Astrocyte (in vitro differentiated cells and primary cell): ENCODE measurements around the gene SURF4. TPM values are rescaled to one million over a fixed set of nuclear protein-coding genes. Genes with fewer than 3 reads are reported as not detected.
"Not testable (repeated sequence)": the region's sequence is repeated elsewhere in the genome, so short reads cannot be mapped to it uniquely, and the experiment has no call there.

Experiments used
- DNase-seq: peaks from one replicate; pipeline ENCODE4 v3.0.0-alpha.2; 2010; ENCODE audit warnings: low read depth
- FAIRE-seq: peaks from 2 replicates; lab custom pipeline; 2011; peaks lifted over from hg19 to GRCh38; lab: Jason Lieb, UNC
- H2AFZ ChIP-seq: 2 replicates; pipeline ENCODE4 v1.6.0; 2012; ENCODE audit warnings: low read depth, low read length, inconsistent platforms
- H3K27ac ChIP-seq: 2 replicates; pipeline ENCODE4 v1.5.1; 2011; ENCODE audit warnings: low read depth, low read length, inconsistent platforms
- H3K27me3 ChIP-seq: 2 replicates; pipeline ENCODE4 v1.6.0; 2011; ENCODE audit warnings: low read length, inconsistent platforms; ENCODE audit not compliant: insufficient read depth
- H3K36me3 ChIP-seq: 2 replicates; pipeline ENCODE4 v1.5.1; 2011; ENCODE audit warnings: low read length, inconsistent platforms; ENCODE audit not compliant: insufficient read depth
- H3K4me1 ChIP-seq: 2 replicates; pipeline ENCODE4 v1.5.1; 2011; ENCODE audit warnings: low read length, inconsistent platforms; ENCODE audit not compliant: insufficient read depth
- H3K4me2 ChIP-seq: 2 replicates; pipeline ENCODE4 v1.6.0; 2012; ENCODE audit warnings: low read length, inconsistent platforms
- H3K4me3 ChIP-seq: 2 replicates; pipeline ENCODE4 v1.5.1; 2011; ENCODE audit warnings: low read depth, mild to moderate bottlenecking, low read length, inconsistent platforms; ENCODE audit not compliant: insufficient read depth
- H3K79me2 ChIP-seq: 2 replicates; pipeline ENCODE4 v1.6.0; 2012; ENCODE audit warnings: mild to moderate bottlenecking, low read length, inconsistent platforms; ENCODE audit not compliant: insufficient read depth
- H3K9ac ChIP-seq: 2 replicates; pipeline ENCODE4 v1.6.0; 2012; ENCODE audit warnings: mild to moderate bottlenecking, low read length, inconsistent platforms
- H3K9me3 ChIP-seq: 2 replicates; pipeline ENCODE4 v1.5.1; 2012; ENCODE audit warnings: low read depth, mild to moderate bottlenecking, low read length, inconsistent platforms; ENCODE audit not compliant: insufficient read depth
- H4K20me1 ChIP-seq: 2 replicates; pipeline ENCODE4 v1.6.0; 2012; ENCODE audit warnings: low read length, inconsistent platforms; ENCODE audit not compliant: insufficient read depth
- H3K27ac Mint-ChIP-seq: one replicate; pipeline ENCODE4 v1.8.0; 2021; ENCODE audit warnings: mild to moderate bottlenecking, mixed read lengths; ENCODE audit not compliant: unreplicated experiment
- H3K27me3 Mint-ChIP-seq: one replicate; pipeline ENCODE4 v1.8.0; 2021; ENCODE audit warnings: low read depth, mixed read lengths; ENCODE audit not compliant: unreplicated experiment
- H3K36me3 Mint-ChIP-seq: one replicate; pipeline ENCODE4 v1.8.0; 2021; ENCODE audit warnings: low read depth, mixed read lengths; ENCODE audit not compliant: unreplicated experiment
- H3K4me1 Mint-ChIP-seq: one replicate; pipeline ENCODE4 v1.8.0; 2021; ENCODE audit warnings: low read depth, mixed read lengths; ENCODE audit not compliant: unreplicated experiment
- H3K4me3 Mint-ChIP-seq: one replicate; pipeline ENCODE4 v1.8.0; 2021; ENCODE audit warnings: mild to moderate bottlenecking, moderate library complexity, mixed read lengths; ENCODE audit not compliant: unreplicated experiment
- H3K9me3 Mint-ChIP-seq: one replicate; pipeline ENCODE4 v1.8.0; 2021; ENCODE audit warnings: mild to moderate bottlenecking, mixed read lengths; ENCODE audit not compliant: unreplicated experiment
- EZH2 ChIP-seq: IDR thresholded peaks from 2 replicates; pipeline ENCODE4 v1.6.1; 2012; ENCODE audit warnings: mild to moderate bottlenecking, low read length, inconsistent platforms; ENCODE audit not compliant: insufficient read depth
- total RNA-seq: library from RNA; stranded (reverse); gene quantifications from 2 replicates; pipeline ENCODE4 v1.2.1, GENCODE V29; 2021
- TF ChIP-seq, protein P1 (sequence below): IDR thresholded peaks from 2 replicates; pipeline ENCODE4 v1.5.1; 2011; ENCODE audit warnings: low read depth, mild to moderate bottlenecking, inconsistent platforms, low read length, moderate library complexity; ENCODE audit not compliant: insufficient read depth

SURF4 gene
- total RNA-seq, 1 donor from 2014 or later, result 338 TPM

- Histone ChIP-seq H3K27me3 (no peaks in the 10 kb centered on the region), H3K79me2 (no peaks in the 10 kb centered on the region), H4K20me1 (no peaks in the 10 kb centered on the region), H3K27ac (no peak overlapping the region), H2AFZ (no peak overlapping the region), H3K4me1 (no peaks in the 10 kb centered on the region), H3K9ac (no peak overlapping the region), H3K4me2 (no peak overlapping the region), H3K36me3 (no peaks in the 10 kb centered on the region), H3K4me3 (no peak overlapping the region), H3K9me3 (no peaks in the 10 kb centered on the region)
- H3K4me3 Mint-ChIP-seq, result no peak overlapping the region
- FAIRE-seq (no peak), DNase-seq (no peak)
- H3K27ac Mint-ChIP-seq, result no peak overlapping the region
- peaks cover 14% of the 10 kb centered on the region for H3K36me3 Mint-ChIP-seq
- H3K4me1 Mint-ChIP-seq, result no peaks in the 10 kb centered on the region
- H3K27me3 Mint-ChIP-seq, result peaks cover 27% of the 10 kb centered on the region
- H3K9me3 Mint-ChIP-seq, result peaks cover 14% of the 10 kb centered on the region
- no peak for TF ChIP-seq EZH2
- TF ChIP-seq, protein P1, sequence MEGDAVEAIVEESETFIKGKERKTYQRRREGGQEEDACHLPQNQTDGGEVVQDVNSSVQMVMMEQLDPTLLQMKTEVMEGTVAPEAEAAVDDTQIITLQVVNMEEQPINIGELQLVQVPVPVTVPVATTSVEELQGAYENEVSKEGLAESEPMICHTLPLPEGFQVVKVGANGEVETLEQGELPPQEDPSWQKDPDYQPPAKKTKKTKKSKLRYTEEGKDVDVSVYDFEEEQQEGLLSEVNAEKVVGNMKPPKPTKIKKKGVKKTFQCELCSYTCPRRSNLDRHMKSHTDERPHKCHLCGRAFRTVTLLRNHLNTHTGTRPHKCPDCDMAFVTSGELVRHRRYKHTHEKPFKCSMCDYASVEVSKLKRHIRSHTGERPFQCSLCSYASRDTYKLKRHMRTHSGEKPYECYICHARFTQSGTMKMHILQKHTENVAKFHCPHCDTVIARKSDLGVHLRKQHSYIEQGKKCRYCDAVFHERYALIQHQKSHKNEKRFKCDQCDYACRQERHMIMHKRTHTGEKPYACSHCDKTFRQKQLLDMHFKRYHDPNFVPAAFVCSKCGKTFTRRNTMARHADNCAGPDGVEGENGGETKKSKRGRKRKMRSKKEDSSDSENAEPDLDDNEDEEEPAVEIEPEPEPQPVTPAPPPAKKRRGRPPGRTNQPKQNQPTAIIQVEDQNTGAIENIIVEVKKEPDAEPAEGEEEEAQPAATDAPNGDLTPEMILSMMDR, result no peak
Observed at GRCh38 chr9:133322701-133323100, 53.2 kb downstream of the SURF4 start.

DNA sequence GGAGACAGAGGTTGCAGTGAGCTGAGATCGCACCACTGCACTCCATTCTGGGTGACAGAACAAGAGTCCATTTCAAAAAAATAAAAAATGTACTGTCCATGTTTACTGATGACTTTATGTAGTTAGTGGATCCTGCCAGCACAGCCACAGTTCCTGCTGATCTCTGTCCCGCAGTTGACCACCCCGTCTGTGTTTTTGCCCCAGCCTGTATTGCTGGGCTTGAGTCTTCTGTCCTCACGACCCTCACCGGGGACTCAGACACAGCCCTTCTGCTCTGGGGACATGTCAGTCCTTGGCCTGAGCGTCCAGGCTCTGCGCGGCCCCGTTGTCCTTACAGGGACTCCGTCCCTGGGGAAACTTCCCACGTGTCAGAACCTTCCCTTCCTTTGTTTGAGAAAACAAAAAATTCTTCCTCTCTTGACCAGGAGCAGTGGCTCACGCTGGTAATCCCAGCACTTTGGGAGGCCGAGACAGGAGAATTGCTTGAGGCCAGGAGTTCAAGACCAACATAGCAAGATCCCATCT, 54.4 kb downstream of the SURF4 start:
- Histone ChIP-seq H3K4me2 (no peak overlapping the region), H3K9ac (no peak overlapping the region), H3K4me3 (no peak overlapping the region), H4K20me1 (no peaks in the 10 kb centered on the region), H3K9me3 (no peaks in the 10 kb centered on the region), H3K36me3 (no peaks in the 10 kb centered on the region), H3K27ac (no peak overlapping the region), H3K27me3 (no peaks in the 10 kb centered on the region), H3K4me1 (no peaks in the 10 kb centered on the region), H2AFZ (no peak overlapping the region), H3K79me2 (no peaks in the 10 kb centered on the region)
- DNase-seq (no peak), FAIRE-seq (no peak)
- H3K4me1 Mint-ChIP-seq, result no peaks in the 10 kb centered on the region
- no peak for TF ChIP-seq EZH2
- TF ChIP-seq, protein P1, result no peak
- H3K9me3 Mint-ChIP-seq, result peaks cover 14% of the 10 kb centered on the region
- H3K27ac Mint-ChIP-seq, result no peak overlapping the region
- peaks cover 31% of the 10 kb centered on the region for H3K27me3 Mint-ChIP-seq
- peaks cover 10% of the 10 kb centered on the region for H3K36me3 Mint-ChIP-seq
- no peak overlapping the region for H3K4me3 Mint-ChIP-seq

DNA sequence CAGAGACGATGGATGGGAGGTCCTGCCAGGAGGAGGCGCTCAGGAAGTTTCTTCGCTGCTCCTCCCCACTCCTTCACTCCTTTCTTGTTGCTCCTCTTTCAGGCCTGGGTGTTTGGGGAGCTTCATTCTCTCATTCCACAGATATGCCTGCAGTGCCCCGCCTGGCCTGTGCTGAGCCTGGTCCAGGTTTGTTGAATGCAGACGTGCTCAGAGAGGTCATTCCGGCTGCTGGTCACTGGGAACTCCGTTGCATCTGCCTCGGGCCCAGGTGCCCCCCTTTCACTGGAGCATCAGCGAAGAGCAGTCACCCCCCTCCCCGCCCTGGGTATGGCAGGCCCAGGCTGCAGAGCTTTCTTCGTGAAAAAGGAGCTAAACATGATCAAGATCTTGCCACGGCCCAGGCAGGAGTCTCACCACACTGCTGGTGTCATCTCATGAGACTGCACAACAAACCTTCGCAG, 55.4 kb downstream of the SURF4 start:
- Histone ChIP-seq H2AFZ (no peak overlapping the region), H3K9ac (no peak overlapping the region), H3K27ac (no peak overlapping the region), H3K4me1 (no peaks in the 10 kb centered on the region), H3K79me2 (no peaks in the 10 kb centered on the region), H3K4me3 (no peak overlapping the region), H3K9me3 (no peaks in the 10 kb centered on the region), H3K36me3 (no peaks in the 10 kb centered on the region), H3K4me2 (no peak overlapping the region), H3K27me3 (no peaks in the 10 kb centered on the region), H4K20me1 (no peaks in the 10 kb centered on the region)
- DNase-seq (no peak), FAIRE-seq (no peak)
- no peaks in the 10 kb centered on the region for H3K4me1 Mint-ChIP-seq
- H3K36me3 Mint-ChIP-seq, result peaks cover 10% of the 10 kb centered on the region
- peaks cover 11% of the 10 kb centered on the region for H3K9me3 Mint-ChIP-seq
- H3K27me3 Mint-ChIP-seq, result peaks cover 34% of the 10 kb centered on the region
- H3K4me3 Mint-ChIP-seq, result no peak overlapping the region
- H3K27ac Mint-ChIP-seq, result no peak overlapping the region
- no peak for TF ChIP-seq EZH2
- TF ChIP-seq, protein P1, result no peak

- DNase-seq, H3K4me2 ChIP-seq, FAIRE-seq, H4K20me1 ChIP-seq, H3K27me3 ChIP-seq, H3K9me3 Mint-ChIP-seq, H3K79me2 ChIP-seq, H3K27ac Mint-ChIP-seq, H2AFZ ChIP-seq, H3K27ac ChIP-seq, H3K4me1 ChIP-seq, H3K36me3 Mint-ChIP-seq, H3K36me3 ChIP-seq, H3K4me1 Mint-ChIP-seq, H3K4me3 Mint-ChIP-seq, H3K9ac ChIP-seq, H3K4me3 ChIP-seq, H3K9me3 ChIP-seq: not testable (repeated sequence)
- H3K27me3 Mint-ChIP-seq, result peaks cover 28% of the 10 kb centered on the region
Observed at GRCh38 chr9:133317551-133317950, 58.3 kb downstream of the SURF4 start.
